GDM1 (cell line): ENCODE data around the gene SASH1.

ENCODE experiments used
- DNase-seq: peaks from one replicate; lab custom pipeline; 2025; lab: John Stamatoyannopoulos, UW

The SASH1 gene

DNA sequence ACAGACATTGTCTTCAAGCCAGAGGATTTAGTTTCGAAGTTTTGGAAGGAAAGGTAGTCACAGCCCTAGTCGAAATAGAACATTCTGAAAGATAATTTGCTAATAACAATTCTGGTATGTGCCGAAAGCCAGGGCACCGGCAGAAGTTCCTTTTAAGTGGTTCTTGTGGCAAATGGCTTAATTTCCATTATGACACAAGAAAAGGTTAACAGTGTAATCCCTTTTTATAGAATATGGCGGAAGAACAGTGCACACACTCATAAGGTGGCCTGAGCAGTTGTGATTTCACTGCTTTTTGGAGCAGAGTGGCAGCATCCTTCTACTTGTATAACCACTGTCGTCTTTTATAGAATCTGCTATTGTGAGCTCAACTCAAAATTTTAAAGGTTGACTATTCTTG is 152.4 kb downstream of the SASH1 start:
- no peak for DNase-seq

DNA sequence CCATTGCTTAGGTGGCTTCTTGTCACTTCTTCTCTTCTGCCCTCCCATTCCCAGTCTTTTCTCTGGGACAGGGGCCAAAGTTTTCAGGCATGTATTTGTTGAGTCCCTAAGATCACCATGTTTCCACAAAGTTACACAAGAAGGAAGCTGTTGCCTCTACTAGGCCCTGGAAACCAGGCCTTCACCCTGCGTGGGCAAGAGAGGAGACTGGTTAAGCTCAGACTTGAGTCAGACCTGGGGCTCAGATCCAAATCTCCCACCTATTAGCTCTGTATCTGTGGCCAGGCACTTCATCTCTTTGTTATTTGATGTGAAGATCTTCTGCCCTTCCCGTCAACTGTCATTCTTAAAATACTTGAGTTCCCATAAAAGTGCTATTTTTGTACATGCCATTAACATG is 154.6 kb downstream of the SASH1 start:
- DNase-seq = no peak

DNA sequence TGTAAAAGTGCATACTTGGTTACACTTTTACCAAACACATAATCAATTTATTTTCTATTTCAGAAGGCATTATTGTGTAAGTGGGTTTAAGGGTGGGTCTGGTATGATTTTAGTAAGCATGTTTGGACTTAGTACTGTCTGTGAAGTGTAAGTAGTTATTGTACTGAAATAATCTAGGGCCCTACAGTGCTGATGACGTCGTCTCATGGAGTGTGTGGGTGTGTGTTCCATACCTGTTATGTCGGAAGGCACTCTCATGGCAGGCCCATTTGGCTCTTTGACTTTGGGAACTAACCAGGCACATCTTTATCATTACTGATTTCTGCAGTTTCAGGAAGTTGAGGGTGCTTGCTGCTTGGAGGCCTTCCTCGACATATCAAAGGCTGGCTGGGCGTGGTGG is 155.1 kb downstream of the SASH1 start:
- no peak for DNase-seq

DNA sequence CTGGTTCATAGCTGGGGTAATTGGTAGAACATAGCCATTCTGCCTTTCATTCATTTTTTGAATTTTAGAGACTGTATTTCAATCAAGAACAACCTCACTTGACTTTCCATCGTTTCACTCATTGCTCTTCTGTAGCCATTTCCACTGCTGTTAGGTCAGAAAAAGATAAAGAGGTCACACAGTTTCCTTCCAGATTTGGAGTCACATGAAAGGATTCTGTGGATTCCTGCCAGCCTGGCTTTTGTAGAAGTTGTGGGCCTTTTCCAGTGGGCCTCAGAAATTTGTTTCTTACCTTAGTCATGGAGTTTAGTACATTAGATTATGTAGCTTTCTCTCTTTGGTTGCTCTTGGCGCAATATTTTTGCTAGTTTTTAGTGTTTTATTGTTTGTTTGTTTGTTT is 157.8 kb downstream of the SASH1 start:
- DNase-seq = no peak

DNA sequence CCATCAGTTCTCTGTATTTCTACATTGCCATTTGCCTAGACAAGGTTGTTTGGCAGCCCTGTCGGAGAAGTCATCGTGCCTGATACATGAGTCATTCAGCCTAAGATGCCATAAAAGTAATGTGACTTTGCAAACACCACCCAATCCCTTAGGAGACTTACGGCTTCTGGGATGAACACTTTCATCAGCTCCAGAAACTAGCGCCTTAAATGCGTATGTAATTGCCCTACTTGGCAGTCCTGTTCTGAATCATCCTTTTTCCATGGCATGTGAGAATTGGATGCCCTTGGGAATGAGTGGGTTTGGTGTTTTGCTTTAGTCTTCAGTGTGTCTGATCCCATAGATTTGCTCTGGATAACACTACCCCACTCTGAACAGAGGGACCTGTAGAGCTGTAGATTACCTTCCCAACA is 158.5 kb downstream of the SASH1 start:
- no peak for DNase-seq

DNA sequence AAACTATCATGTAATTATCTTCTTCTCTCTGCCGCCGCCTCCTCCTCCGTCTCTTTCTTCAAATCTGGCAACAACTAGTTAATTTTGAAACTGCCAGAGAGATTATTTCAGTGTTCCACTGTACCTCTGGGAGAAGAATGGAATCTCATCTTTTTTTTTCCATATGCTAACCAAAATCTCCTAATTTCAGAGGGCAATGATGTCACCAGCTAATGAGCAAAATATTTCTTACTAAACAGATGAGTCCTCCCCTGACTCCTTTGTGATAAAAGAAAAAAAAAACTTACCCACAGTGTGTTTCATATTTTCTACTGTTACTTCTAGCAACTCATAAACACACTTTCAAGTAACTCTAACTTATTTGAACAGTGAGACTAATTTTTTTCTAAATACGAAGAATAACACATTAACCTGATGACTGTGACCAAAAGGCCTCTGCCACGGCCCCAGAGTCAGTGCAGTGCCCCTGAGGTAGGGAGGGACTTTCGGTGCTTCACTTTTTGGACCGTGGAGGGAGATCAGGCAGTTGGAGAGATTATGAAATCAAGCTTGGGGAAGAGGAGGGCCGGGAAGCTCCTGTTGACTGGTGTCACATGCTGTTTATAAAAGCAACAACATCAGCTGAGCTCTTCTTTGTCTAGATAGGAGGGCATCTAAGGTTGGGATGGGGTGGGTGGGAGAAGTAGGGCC is 159.6 kb downstream of the SASH1 start:
- DNase-seq = no peak

DNA sequence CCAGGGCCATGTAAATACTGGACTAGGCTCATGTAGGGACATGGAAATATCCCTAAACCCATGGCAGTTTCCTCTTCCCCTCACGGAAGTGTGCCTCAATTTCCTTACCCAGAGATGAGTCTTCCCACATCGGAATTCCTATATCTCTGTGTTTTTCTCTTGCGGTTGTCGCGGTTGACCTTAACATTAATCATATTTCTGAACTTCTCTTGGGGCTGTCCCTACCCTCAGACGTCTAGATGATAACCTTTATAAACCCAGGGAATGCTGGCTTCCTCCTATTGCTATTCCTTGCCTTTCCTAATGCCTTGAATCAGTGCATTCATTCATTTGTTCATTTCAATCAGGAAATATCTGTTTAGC is 160.1 kb downstream of the SASH1 start:
- no peak for DNase-seq

DNA sequence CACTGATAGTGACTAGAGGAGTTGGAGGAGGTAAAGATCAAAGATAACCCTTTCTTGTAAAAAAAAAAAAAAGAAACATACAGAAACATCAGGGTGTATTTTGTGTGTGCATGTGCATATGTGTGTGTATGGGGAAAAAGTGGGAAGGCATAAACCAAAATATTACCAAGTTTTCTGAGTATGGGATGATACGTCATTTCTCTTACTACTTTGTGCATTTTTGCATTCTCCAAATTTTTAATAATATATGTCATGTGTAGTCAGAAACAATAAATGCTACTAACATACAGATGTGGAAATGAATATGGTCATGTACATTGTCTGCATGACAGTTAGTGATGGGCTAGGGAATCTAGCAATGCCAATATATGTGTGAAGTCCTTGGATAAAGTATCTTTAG is 161.1 kb downstream of the SASH1 start:
- no peak for DNase-seq

DNA sequence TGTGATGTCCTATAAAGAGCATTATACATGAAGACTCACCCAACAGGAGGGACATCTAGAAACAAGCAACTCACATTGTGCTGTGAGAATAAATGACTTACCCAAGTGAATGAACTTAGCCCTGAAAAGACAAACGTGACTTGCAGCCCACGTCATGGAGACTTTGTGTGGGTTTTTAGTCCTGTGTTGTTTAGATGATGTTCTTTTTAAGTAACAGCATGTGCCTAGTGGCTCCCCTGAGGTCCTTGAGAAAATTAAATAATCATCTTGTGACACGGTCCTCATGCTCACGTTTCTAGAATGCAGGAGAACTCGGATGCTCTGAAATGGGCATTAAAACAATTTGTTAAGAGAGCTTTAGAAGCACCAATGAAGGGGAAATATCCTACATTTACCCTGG is 165.1 kb downstream of the SASH1 start:
- no peak for DNase-seq

DNA sequence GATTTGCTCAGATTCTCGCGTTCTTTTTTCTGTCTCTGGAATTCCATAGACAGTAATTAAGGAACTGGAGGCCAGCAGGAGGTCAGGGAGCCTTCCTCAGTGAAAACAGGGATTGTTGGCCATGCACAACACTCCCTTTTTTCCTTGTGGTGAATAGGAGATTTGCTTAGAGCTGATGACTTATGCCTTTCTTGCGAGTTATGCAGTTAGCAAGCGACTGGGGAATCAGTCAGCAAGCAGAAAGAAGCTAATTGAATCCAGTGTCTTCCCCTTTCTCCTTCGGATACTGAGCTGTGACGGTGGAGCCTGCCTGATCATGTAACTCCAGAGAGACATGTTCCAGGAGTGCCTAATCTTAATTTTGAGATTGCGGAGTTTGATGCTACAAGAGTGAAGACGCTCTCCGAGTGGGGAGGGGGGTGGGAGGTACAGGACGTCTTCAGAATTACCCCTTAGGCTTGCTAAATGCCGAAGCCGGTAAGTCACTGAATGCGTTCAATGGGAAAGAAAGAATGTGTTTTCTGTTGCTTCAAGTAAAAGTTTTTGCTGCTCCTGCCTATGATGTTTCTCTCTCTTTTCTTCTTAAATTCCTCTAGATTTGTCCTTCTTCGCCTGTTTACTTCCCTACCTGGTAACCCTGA is 165.9 kb downstream of the SASH1 start:
- no peak for DNase-seq

DNA sequence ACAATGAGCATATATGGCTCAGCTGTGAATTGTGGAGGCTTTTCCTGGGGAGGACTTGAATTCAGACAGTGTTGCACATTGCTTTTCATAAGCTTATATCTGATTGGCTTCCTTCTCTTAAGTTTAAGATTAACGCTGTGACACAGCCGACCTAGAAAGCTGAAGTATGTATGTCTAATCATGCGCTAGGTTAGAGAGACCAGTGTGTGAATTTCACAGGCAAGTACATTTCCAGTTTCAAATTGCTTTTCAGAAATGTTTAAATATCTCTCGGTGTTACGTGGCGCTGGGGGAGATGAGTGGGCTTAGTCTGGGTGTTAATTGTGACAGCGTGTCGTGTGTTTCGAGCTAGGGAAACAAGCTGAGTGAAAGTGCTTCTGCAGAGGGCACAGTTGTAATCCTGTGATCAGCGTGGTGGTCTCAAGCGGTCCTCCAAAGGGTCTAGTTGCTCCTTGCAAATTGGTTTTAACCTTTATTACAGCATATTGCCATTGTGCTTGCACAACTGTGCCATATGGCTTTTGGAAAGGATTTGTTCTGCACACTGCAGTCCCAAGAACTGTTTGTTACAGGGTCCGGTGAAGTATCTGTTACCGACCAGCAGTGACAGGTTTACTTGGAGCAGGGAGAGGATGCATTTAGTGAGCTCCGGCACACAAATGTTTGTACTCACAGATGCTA is 166.6 kb downstream of the SASH1 start:
- DNase-seq = no peak

DNA sequence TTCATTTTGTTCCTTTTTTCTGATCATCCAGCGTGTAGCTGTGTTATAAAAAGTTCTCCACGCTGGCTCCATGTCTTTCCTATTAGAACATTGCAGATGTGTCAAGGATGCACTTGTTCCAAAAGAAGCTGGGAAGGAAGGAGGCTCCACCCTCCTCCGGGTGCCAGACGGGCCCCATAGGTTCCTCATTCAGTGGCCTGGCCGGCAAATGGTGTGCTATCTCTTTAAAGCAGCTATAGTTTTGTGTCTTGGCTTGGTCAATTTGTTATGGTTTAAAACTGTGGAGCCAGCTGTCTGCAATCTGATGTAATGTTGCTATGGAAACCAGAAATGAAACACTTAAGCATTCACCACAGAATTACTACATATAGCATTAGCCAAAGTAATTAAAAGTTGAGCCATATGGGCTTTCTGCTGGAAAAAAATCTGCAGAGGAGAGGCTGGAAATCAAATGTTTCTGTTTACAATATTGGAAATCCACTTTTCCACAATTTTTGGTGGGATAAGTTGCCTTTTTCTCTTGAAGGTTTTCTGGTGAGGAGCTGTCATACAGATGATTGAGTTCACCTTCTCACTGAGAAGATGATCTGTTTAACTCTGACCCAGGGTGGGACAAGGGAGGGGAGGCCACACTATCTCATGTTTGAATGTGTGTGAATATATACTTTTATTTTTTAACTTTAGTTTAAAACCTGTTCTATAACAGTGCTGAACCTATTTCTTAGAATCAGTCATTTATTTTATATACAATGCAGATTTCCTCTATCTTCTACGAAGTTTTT is 167.4 kb downstream of the SASH1 start:
- no peak for DNase-seq

DNA sequence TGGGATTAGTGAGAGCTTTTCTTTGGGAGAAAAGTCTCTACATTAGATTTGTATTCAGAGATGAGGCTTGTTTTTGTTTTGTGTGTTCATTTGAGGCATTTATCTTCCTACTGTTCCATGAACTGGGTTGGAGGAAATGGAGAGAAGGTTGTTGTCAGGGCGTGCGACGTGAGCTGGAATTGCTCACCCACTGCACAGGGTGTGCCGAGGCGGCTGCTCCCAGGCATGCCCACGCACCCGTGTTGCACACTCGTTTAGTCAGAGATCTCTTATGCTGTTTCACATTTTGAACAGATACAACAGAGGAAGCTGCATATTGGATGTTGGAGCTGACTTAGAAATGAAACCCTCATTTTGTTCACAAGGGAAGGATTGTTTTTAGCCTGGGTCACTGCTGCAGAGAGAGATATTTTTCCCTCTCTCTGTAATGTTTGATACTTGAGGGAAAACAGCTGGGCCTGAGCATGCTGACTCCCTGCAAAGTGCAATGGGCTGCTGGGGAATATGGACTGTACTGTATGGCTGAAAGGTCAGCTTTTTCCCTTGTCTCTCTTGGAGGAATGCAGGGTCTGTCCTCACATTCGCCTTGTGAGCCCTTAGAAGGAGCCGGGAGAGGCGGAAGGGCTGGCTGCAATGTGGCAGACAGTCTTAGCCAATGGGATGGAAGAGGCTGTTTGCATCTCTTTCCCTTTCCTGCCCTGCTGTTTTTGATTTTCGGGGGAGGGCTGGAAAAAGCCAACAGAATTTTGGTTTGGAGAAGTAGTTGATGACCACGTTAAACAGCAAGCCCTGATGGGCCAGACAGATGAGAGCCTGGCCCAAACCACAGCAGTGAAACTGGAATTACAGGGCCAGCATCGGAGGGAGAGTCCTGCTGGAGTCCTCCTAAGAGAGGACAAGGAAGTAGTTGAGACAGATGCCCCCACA is 170.8 kb downstream of the SASH1 start:
- DNase-seq = no peak

DNA sequence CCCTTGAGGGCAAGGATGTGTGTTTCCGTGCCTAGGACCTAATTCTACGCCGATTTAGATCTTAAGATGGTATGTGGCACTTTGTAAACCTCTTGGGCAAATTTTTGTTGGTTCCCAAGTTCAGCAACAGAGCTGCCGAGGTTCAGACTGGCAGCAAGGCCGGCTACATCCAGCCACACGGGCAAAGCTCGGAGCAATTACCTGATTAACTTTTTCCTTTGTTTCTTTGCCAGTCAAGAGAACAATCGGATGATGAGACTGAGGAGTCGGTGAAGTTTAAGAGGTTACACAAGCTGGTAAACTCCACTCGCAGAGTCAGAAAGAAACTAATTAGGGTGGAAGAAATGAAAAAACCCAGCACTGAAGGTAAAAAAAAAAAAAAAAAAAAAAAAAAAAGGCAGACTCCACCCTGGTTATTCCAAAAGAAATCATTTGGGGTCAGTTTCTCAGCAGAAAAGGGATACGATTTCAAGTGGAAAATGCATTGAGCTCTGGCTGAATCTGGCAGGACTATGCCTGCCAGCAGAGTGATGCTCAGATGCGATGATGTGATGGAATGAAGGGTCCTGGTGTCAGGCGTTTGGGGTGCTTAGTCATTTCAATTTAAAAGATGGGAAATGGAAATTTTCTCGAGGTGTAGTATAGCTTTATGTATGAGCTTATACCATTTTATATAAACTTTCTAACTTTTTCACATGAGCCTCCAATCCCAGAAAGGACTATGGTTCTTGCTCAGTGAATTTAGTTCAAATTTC is 171.6 kb downstream of the SASH1 start:
- DNase-seq = no peak

DNA sequence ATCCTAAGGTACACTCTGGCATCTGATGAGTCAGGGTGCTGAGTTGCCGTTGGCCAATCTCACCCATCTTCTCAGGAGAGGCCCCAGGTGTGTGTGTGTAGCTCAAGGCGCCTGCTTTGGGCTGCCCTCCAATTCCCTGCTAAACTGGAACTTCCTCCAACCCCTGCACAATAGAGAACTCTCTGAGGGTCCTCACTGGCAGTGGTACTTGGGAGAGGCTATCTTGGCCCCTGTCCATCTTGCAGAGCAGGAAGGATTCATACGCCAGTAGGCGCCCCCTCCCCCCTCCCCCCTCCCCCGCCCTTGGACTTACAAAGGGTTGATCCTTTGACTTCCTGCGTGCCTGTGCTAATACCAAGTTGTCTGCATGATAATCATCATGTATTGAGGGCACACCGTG is 173.6 kb downstream of the SASH1 start:
- no peak for DNase-seq

DNA sequence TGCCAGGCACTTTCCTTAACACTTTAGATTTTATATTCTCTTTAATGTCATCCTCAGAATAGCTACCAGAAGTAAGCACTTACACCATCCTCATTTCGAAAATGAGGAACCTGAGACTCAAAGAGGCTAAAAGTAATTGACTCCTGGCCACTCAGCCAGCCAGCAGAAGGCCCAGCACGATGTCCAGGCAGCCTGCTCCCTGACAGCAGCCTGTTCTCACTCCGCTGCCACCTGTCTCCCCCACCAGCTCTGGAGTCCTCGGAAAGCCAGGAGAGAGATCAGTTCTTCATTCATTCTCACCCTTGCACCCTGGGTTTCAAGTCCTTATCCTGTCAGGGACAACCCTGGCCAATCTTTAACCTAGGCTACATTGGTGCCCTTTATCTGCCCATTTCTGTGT is 174.0 kb downstream of the SASH1 start:
- no peak for DNase-seq

DNA sequence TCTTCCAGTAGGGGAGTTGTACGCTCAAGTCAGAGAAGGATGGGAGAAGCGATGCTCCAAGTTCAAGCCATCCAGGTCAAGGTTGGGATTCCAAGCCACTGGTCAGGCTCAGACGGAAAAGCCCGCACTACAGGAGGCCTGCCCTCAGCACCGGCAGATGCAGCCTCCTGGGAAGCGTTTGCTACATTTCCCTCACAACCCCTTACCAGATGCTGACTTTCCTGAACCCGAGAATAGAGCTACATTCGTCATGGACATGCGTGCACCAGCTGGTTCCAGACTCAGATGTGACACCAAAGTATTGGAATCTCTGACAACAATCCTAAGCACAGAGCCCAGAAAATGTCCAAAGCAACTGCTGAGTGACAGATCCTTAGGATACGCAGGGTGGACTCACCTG is 174.8 kb downstream of the SASH1 start:
- no peak for DNase-seq

DNA sequence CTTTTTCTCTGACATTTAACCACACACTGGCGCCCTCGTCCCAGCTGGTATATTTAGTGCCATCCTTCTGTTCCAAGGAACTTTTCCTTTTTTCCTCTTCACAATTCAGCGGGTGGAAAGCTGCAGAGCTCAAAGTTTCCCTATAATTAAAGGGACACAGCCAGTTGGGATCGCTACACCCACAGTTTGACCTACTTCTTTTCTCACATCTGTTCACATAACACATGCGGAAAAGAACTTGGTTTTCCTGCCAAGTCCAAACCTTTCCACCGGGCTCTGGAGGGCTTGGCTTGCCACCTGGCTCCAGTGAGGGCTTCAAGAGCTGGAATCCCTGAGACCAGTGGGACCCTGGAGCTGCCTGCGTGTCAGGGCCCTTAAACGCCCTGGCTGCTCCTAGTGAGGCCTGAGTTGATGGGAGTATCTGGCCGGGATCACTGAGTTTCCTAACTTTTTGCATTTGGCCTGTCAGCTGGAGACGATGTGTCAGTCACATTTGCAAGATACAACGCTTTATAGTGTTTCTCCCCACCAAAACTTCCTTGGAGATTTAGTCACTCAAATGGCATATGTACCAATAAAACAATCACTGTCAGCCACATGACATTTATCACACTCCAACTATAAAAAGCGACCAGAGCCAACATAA is 176.0 kb downstream of the SASH1 start:
- DNase-seq = no peak

DNA sequence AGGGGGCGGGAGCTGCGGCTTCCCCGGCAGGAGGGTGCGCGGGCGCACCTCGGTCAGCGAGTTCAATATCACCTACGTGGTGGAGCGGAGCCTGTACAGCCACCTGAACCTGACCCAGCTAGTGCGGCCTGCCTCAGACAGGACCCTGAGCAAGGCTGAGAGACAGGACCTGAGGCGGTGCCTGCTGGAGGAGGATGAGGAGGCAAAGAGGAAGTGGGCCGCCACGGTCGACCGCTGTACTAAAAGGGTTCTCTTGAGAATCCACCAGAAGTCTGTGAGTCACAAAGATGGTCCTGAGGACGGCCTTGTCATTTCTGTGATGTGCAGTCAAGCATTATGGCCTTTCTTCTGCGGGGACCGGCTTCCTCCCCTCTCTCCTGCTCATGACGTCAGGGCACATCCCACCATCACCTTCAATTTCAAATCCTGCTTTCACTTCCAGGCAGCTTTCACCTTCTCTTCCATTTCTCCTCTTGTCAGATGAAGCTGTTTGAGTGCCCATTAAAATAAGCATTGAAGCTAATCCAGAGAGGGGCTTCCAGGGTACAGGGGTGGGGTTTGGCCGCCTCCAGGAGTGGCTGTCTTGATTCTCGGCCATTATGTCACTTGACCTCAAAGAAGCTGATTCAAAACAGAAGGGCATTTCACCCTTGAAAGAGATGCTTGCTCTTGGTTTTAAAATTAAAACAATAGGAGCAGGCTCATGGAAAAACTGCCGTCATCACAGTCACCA is 177.6 kb downstream of the SASH1 start:
- DNase-seq = no peak

DNA sequence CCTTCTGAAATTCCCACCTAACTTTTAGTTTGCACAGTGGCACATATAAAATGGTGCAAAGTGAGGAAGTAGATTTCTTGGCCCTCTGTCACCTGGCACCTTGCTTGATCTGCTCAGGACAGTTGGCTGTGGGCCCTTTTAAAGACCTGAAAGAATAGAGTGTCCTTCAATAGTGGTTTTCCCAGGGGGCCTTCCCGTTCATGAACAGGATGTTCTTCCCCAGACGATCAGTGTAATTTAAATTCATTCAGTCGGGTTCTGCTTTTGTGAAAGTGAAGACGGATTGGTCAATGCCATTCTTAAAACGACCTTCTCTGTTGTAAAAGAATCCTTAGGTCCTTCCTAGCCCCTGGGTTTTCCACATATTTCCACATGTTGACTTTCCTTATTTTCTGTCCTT is 178.5 kb downstream of the SASH1 start:
- DNase-seq = no peak
